SK-N-SH treated with all-trans-retinoic acid at 6 μM for 48 hours (cell line): ENCODE results near the gene ZBTB17.

Experiments used
- ZNF8 ChIP-seq: fragments of 450-650 bp; formaldehyde crosslinking; IDR thresholded peaks from 2 replicates; pipeline ENCODE4 v1.5.0; 2020; ENCODE audit warnings: mild to moderate bottlenecking, moderate library complexity
- TF ChIP-seq, protein P1 (sequence below): fragments of 250-450 bp; sonication (Bioruptor Pico); IDR thresholded peaks from 2 replicates; pipeline ENCODE4 v1.5.0; 2020; ENCODE audit warnings: mild to moderate bottlenecking, moderate library complexity

DNA sequence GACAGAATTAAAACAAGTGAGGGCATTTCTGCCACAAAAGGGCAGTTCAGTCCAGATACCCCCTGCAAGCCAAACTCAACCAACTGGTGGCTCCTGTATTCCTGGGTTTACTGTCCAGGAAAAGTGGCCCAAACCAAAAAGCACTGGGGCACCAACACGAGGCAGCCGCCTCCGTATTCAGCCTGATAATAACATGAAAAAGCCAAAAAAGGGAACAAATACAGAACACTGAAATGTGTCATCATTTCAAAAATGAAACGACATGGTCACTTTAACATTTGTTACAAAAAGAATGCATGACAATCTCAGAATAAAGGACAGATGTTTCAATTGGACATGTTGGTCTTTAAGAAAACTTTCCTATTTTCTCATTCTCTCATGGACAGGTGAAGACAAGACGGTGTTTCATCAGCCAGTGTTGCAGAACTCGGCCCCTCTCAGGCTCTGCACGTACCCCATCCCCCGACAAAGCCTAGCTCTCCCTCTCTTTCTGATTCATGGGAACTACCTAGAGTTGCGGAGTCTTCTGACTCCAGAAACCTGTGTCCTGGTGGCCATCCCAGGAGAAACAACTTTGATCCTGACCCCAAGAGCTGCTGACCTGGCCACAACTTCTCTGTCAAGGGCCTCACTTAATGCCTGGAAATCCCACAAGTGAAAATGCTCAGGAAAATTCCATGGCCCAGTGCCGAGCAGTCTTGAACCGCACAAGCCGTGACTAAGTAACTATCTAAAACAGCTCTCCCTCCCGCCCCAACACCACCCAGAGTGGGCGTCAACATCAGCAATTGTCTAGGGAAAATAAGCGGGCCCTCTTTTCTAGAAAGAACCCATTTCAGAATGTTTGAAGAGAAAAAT is 27.1 kb downstream of the ZBTB17 start:
- no peak for TF ChIP-seq ZNF8
- TF ChIP-seq, protein P1, sequence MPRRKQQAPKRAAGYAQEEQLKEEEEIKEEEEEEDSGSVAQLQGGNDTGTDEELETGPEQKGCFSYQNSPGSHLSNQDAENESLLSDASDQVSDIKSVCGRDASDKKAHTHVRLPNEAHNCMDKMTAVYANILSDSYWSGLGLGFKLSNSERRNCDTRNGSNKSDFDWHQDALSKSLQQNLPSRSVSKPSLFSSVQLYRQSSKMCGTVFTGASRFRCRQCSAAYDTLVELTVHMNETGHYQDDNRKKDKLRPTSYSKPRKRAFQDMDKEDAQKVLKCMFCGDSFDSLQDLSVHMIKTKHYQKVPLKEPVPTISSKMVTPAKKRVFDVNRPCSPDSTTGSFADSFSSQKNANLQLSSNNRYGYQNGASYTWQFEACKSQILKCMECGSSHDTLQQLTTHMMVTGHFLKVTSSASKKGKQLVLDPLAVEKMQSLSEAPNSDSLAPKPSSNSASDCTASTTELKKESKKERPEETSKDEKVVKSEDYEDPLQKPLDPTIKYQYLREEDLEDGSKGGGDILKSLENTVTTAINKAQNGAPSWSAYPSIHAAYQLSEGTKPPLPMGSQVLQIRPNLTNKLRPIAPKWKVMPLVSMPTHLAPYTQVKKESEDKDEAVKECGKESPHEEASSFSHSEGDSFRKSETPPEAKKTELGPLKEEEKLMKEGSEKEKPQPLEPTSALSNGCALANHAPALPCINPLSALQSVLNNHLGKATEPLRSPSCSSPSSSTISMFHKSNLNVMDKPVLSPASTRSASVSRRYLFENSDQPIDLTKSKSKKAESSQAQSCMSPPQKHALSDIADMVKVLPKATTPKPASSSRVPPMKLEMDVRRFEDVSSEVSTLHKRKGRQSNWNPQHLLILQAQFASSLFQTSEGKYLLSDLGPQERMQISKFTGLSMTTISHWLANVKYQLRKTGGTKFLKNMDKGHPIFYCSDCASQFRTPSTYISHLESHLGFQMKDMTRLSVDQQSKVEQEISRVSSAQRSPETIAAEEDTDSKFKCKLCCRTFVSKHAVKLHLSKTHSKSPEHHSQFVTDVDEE (CRISPR knock-in tag) = no peak
